Glutamatergic neuron (in vitro differentiated cells): ENCODE measurements around the gene ORMDL2. TPM values are rescaled to one million over a fixed set of nuclear protein-coding genes. Genes with fewer than 3 reads are reported as not detected.
"Not testable (repeated sequence)": the region's sequence is repeated elsewhere in the genome, so short reads cannot be mapped to it uniquely, and the experiment has no call there.

Experiments used
- DNase-seq: peaks from one replicate; pipeline ENCODE4 v3.0.0; 2022
- H3K27ac Mint-ChIP-seq: one replicate; pipeline ENCODE4 v1.8.0; 2020; ENCODE audit warnings: mild to moderate bottlenecking, mixed read lengths, inconsistent platforms; ENCODE audit not compliant: unreplicated experiment
- H3K27me3 Mint-ChIP-seq: one replicate; pipeline ENCODE4 v1.8.0; 2020; ENCODE audit warnings: mild to moderate bottlenecking, moderate library complexity, mixed read lengths, inconsistent platforms; ENCODE audit not compliant: unreplicated experiment
- H3K36me3 Mint-ChIP-seq: one replicate; pipeline ENCODE4 v1.8.0; 2020; ENCODE audit warnings: mild to moderate bottlenecking, mixed read lengths, inconsistent platforms; ENCODE audit not compliant: unreplicated experiment
- H3K4me1 Mint-ChIP-seq: one replicate; pipeline ENCODE4 v1.8.0; 2020; ENCODE audit warnings: mild to moderate bottlenecking, low read depth, mixed read lengths, inconsistent platforms; ENCODE audit not compliant: unreplicated experiment
- H3K4me3 Mint-ChIP-seq: one replicate; pipeline ENCODE4 v1.8.0; 2020; ENCODE audit warnings: mild to moderate bottlenecking, mixed read lengths, inconsistent platforms; ENCODE audit not compliant: unreplicated experiment
- H3K9me3 Mint-ChIP-seq: one replicate; pipeline ENCODE4 v1.8.0; 2020; ENCODE audit warnings: mild to moderate bottlenecking, moderate library complexity, mixed read lengths, inconsistent platforms; ENCODE audit not compliant: unreplicated experiment
- total RNA-seq: library from RNA; stranded (reverse); fragmentation: NEBNext Ultra II Directional; extraction: Animal tissue kit (Norgen Biotek cat#: 25700); gene quantifications from one replicate; pipeline ENCODE4 v1.2.1, GENCODE V29; 2021; ENCODE audit not compliant: unreplicated experiment
- TF ChIP-seq, protein P1 (sequence below): fragments of 200-600 bp; sonication (generic); IDR thresholded peaks from one replicate; pipeline ENCODE4 v1.5.0; 2021; ENCODE audit not compliant: partially characterized antibody, unreplicated experiment

The ORMDL2 gene
- total RNA-seq, 1 donor from 2014 or later: 47.6 TPM

DNA sequence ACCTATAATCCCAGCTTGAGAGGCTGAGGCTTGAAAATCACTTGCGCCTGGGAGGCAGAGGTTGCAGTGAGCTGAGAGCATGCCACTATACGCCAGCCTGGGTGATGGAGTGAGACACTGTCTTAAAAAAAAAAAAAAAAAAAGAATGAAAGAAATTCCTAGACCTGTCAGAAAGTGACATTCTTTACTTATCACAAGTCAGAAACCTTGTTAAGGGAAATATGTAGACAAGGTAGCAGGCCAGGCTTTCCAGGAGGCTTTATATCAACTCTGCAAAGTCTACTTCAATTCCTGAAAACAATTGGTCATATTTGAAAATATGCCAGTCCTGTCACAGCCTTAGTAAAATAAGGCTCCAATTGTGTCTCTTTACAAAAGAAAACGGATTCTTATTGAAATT, 44.0 kb downstream of the ORMDL2 start:
- H3K27ac Mint-ChIP-seq: no peak overlapping the region
- TF ChIP-seq, protein P1, sequence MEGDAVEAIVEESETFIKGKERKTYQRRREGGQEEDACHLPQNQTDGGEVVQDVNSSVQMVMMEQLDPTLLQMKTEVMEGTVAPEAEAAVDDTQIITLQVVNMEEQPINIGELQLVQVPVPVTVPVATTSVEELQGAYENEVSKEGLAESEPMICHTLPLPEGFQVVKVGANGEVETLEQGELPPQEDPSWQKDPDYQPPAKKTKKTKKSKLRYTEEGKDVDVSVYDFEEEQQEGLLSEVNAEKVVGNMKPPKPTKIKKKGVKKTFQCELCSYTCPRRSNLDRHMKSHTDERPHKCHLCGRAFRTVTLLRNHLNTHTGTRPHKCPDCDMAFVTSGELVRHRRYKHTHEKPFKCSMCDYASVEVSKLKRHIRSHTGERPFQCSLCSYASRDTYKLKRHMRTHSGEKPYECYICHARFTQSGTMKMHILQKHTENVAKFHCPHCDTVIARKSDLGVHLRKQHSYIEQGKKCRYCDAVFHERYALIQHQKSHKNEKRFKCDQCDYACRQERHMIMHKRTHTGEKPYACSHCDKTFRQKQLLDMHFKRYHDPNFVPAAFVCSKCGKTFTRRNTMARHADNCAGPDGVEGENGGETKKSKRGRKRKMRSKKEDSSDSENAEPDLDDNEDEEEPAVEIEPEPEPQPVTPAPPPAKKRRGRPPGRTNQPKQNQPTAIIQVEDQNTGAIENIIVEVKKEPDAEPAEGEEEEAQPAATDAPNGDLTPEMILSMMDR: no peak
- no peak for DNase-seq
- H3K4me3 Mint-ChIP-seq: no peak overlapping the region
- no peaks in the 10 kb centered on the region for H3K4me1 Mint-ChIP-seq
- peaks cover 2% of the 10 kb centered on the region for H3K27me3 Mint-ChIP-seq
- H3K9me3 Mint-ChIP-seq: no peaks in the 10 kb centered on the region
- H3K36me3 Mint-ChIP-seq: no peaks in the 10 kb centered on the region

DNA sequence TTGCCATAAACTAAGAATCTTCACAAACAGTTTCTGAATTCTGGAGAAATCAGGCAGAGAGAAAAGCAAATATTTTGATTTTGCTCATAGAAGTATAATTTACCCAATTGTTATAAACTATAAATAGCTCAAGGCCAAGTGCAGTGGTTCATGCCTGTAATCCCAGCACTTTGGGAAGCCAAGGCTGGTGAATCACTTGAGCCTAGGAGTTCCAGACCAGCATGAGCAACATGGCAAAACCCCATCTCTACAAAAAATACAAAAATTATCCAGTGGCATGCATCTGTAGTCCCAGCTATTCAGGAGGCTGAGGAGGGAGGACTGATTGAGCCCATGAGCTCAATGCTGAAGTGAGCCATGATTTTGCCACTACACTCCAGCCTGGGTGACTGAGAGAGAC, 44.4 kb downstream of the ORMDL2 start:
- Mint-ChIP-seq H3K4me1 (no peaks in the 10 kb centered on the region), H3K27ac (no peak overlapping the region), H3K27me3 (peaks cover 4% of the 10 kb centered on the region), H3K4me3 (no peak overlapping the region), H3K9me3 (no peaks in the 10 kb centered on the region), H3K36me3 (no peaks in the 10 kb centered on the region)
- TF ChIP-seq, protein P1: no peak
- DNase-seq: no peak

DNA sequence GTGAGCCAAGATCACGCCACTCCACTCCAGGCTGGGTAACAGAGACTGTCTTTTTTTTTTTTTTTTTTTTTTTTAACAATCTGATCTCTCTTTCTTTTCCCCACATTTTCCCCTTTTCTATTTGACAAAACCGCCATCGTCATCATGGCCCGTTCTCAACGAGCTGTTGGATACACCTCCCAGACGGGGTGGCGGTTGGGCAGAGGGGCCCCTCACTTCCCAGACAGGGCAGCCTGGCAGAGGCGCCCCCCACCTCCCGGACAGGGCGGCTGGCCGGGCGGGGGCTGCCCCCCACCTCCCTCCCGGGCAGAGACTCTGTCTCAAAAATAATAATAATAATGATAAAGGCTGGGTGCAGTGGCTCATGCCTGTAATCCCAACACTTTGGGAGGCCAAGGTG, 45.1 kb downstream of the ORMDL2 start:
- DNase-seq, H3K4me3 Mint-ChIP-seq, H3K36me3 Mint-ChIP-seq, H3K9me3 Mint-ChIP-seq, H3K27me3 Mint-ChIP-seq, H3K27ac Mint-ChIP-seq, H3K4me1 Mint-ChIP-seq: not testable (repeated sequence)

DNA sequence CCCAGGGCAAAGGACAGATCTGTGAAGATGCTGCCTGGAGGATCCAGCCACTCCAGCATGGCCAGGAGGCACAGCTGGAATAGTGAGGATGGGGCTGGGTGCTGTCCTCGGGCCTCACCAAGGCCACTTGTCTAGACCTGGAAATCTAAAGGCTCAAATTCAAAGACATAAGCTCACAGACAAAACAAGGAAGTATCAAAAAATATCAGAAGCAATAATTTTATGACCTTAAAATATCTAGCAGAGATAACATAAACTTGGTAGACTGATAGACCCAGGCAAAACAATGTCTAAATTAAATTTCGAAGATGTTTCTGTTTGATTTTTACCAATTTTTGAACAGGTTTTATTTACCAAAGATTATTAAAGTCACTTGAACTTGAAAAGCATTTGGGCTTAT, 47.5 kb downstream of the ORMDL2 start:
- peaks cover 2% of the 10 kb centered on the region for H3K27me3 Mint-ChIP-seq
- H3K9me3 Mint-ChIP-seq: no peaks in the 10 kb centered on the region
- H3K27ac Mint-ChIP-seq: no peak overlapping the region
- TF ChIP-seq, protein P1: no peak
- H3K36me3 Mint-ChIP-seq: no peaks in the 10 kb centered on the region
- H3K4me1 Mint-ChIP-seq: no peaks in the 10 kb centered on the region
- DNase-seq: no peak
- no peak overlapping the region for H3K4me3 Mint-ChIP-seq

DNA sequence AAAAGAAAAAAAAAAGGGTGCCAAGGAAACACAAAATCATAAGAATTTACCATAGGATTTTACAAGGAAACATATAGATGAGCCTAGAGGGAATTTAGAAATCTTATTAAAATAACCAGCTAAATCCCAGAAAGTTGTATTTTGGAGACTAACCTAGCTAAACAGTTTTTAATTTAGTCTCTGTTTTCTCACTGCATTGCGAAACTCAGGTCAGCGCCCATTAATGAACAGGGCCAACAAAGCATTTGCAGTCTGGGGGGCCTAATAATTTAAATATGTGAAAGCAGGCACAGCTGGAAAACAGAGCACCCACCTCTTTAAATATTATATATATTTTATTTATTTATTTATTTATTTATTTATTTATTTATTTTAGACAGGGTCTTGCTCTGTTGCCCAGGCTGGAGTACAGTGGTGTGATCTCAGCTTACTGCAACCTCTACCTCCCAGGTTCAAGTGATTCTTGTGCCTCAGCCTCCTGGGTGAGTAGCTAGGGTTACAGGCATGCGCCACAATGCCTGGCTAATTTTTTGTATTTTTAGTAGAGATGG, 48.7 kb downstream of the ORMDL2 start:
- H3K27ac Mint-ChIP-seq, DNase-seq, H3K36me3 Mint-ChIP-seq, H3K4me3 Mint-ChIP-seq, H3K27me3 Mint-ChIP-seq, H3K4me1 Mint-ChIP-seq, H3K9me3 Mint-ChIP-seq: not testable (repeated sequence)

Other genes starting within 250 kb of the ORMDL2 start
- not detected for gene OR2AP1, start 245.6 kb upstream of the ORMDL2 start, total RNA-seq
- gene OR10P1, start 181.1 kb upstream of the ORMDL2 start, total RNA-seq: not detected
- 156 TPM for gene ITGA7, start 110.1 kb upstream of the ORMDL2 start, total RNA-seq
- 71.2 TPM for gene BLOC1S1, start 102.0 kb upstream of the ORMDL2 start, total RNA-seq
- 6.6 TPM for gene RDH5, start 97.6 kb upstream of the ORMDL2 start, total RNA-seq
- gene CD63, start 89.0 kb upstream of the ORMDL2 start, total RNA-seq: 619 TPM
- 52.4 TPM for gene GDF11, start 74.9 kb upstream of the ORMDL2 start, total RNA-seq
- gene SARNP, start 317 bp upstream of the ORMDL2 start, total RNA-seq: 98.7 TPM
- gene DNAJC14, start 11.5 kb downstream of the ORMDL2 start, total RNA-seq: 37.6 TPM
- gene MMP19, start 24.9 kb downstream of the ORMDL2 start, total RNA-seq: not detected
- 55.3 TPM for gene PYM1, start 109.9 kb downstream of the ORMDL2 start, total RNA-seq
- 57.5 TPM for gene DGKA, start 113.1 kb downstream of the ORMDL2 start, total RNA-seq
- 851 TPM for gene PMEL, start 148.0 kb downstream of the ORMDL2 start, total RNA-seq
- gene CDK2, start 148.8 kb downstream of the ORMDL2 start, total RNA-seq: 20.5 TPM
- 170 TPM for gene RAB5B, start 156.0 kb downstream of the ORMDL2 start, total RNA-seq
- gene SUOX, start 179.2 kb downstream of the ORMDL2 start, total RNA-seq: 23.9 TPM
- gene IKZF4, start 203.0 kb downstream of the ORMDL2 start, total RNA-seq: 24.1 TPM
- 29.8 TPM for gene RPS26, start 223.9 kb downstream of the ORMDL2 start, total RNA-seq